HTERT RPE-1 (cell line): Measurements from ENCODE around the gene ZNF236.
"Not testable (repeated sequence)": the region's sequence is repeated elsewhere in the genome, so short reads cannot be mapped to it uniquely, and the experiment has no call there.

Experiments
- in situ Hi-C: fragments of 300-500 bp; cut with MboI; formaldehyde crosslinking; loops from 4 replicates; pipeline ENCODE4 v1.14.3; 2020; ENCODE audit warnings: low sequenced_read_pairs

The ZNF236 gene

DNA sequence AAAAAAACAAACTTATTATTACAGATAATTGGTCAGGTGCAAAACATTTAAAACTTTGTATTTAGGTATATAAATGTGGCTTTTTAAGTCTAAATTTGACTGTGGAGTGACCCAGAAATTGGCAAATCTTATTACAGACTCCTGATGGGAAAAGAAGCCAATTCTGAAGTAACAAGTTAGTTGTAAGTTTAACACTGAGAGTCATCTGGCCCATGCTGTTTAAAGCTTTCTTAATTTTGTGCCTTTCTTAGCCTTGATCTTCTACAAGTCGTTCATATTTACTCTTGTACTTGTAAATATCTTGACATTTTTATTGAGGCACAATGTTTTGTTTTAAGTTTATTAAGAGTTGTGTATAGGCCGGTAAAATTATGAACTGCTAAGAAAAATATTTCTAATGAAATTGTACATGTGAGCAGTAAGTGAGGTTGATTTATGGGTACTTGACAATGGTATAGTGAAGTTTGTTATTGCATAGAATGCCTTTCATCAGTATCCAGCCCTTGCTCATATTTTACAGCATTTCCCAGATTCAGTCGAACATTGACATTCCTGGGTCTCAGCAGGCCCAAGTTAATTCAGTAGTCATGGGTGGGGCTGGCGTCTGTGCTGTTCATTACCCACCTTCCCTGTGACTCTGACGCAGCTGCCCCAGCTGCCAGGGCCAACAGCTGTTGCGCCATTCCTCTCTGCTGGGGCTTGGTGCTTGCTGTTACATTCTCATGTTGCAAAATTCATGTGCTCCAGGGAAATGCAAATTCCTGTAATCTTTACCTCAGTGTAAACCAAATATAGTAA, 121.4 kb downstream of the ZNF236 start:
- in situ Hi-C loops = no loop called here

DNA sequence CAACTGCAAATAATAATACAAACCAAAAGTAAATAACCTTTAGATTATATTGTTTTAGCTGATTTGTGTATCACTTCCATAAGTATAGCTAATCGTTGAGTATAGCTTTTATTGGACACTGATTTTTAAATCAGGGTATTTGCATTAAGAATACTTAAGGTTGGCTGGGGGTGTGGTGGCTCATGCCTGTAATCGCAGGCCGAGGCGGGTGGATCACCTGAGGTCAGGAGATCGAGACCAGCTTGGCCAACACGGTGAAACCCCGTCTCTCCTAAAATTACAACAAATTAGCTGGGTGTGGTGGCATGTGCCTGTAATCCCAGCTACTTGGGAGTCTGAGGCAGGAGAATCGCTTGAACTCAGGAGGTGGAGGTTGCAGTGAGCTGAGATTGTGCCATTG, 122.0 kb downstream of the ZNF236 start:
- in situ Hi-C loops = not testable (repeated sequence)

- in situ Hi-C loops = no loop called here
These were observed 126.0 kb downstream of the ZNF236 start for GRCh38 chr18:76948345-76948744.

GRCh38 chr18:76951456-76952247, 129.3 kb downstream of the ZNF236 start:
- in situ Hi-C loops = no loop called here

DNA sequence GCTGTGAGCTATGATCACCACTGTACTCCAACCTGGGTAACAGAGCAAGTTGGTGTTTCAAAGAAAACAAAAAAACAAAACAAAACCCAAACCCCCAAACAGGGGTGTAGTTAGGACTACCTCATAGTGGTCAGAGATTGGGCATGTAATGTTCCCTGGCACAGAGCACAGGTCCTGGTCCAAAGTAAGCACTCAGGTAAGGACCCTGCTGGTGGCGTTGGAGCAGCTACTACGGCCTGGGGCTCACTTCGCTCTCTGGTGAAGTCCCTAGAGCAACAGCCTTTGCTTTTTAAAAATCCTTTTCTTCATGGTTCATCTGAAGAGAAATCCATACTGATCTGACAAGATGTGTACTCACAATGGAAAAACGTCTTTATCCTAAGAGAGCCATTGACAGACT, 130.4 kb downstream of the ZNF236 start:
- in situ Hi-C loops = no loop called here

DNA sequence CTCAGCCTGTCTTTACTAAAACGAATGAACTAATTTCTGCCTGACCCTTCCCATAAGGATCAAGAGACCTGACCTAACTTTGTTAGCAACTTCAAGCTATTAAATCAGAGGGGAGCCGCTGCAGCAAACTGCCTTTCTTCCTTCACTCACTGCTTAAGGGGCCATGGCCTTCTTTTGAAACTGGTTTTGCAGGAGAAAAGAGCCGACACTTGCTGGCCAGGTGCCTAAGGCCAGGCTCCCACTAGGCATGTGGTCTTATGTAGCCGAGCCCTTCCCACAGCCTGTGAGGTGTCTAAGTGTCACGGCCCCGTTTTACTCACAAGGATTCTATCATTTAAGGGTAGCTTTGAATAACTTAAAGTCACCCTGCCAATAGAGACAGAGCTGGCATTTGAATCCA, 130.8 kb downstream of the ZNF236 start:
- in situ Hi-C loops = no loop called here

DNA sequence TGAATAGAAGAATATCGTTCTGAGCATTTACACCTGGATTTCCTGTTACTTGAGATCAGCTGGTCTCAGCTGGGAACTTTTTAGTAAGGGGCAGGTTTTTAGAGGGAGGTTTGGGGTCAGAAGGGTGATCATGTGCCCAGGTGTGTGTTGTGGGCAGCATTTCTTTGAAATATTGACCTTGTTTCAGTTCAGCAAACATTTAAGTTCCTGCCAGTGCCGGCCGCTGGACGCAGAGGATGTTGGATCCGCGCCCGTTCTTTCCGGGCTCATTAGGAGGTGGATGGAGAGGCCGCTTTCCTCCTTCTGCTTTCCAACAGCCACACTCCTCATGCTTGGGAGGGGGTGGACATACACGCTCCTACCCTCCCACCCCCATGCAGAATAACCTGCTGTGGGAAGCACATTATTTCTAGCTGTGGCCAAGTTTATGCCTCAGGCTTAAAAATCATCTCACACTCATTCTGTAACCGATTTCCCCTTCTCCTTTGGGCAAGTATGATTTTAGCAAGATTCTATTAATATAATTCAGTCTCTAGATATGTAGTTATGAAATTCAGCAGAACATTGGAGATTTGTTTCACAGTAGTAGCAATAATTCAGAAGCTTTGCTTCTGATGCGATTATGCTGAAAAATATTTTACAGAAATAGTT, 131.4 kb downstream of the ZNF236 start:
- in situ Hi-C loops = no loop called here

DNA sequence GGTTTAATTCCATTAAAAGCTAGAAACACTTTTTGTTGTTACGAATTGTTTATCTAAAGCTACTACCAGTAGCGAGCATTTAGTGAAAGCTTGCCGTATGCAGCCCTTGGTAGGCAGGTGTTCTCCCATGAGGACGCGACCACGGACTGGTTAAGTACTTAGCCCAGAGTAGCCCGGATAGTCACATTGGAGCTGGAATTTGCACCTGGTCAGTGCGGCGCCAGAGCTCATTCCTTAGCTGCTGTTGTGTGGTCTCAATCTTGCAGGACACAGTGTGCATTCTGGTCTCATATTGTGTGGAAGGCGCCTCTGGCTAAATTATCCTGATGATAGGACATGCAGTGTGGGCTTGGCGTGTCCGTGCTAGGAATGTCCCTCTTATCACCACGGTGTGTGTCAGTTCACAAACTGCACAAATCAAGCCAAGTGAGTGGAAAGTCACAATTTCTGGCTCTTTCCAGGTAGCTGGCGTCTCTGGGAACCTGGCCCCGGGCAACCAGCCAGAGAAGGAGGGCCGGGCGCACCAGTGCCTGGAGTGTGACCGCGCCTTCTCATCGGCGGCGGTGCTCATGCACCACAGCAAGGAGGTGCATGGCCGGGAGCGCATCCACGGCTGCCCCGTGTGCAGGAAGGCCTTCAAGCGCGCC, 133.3 kb downstream of the ZNF236 start:
- in situ Hi-C loops = no loop called here

DNA sequence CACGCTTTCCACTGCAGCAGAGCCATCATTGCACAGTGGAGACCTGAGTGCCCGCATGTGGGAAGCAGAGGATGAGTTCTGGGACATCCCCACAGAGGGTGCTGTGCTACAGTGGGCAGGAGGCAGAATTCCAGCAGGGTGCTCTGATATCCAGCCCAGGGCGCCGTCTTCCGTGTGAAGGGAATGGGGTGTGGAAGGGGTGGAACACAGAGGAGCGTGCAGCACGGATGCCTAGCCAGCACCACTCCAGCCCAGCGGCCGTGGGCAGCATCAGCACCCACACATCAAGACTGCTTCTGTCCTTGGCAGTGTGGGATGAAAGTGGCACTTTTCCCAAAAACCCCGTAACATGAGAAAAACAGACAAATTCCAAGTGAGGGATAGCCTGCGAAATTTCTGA, 134.3 kb downstream of the ZNF236 start:
- in situ Hi-C loops = no loop called here

GRCh38 chr18:76957384-76958355, 135.3 kb downstream of the ZNF236 start:
- in situ Hi-C loops = no loop called here

DNA sequence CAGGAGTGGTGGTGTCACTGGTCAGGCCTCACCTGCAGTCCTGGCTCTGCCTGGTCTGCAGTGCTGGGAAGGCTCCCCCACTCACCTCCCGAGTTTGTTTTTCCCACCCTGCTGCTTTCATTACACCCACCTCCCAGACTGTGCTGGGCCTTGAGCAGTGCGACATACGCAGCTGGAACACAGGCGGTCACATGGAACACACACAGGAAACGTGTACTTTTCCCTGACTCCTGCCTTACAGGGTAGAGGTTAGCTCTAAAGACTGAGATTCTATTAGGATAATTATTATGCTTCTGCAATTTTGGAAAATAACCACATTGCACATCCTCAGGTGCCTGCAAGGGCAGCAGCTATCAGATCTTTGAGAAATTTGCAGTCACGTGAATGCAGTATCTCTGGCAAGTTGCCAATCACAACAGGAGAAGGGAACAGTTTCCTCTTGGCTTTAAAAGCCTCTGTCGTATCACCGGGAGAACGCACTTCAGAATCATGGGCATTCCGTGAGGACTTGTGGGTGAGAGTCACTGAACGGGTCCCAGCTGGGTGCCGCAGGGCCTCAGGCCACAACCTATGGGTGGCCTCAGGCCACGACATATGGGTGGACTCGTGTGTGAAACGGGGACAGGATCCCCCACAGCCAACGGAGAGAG, 136.5 kb downstream of the ZNF236 start:
- in situ Hi-C loops = no loop called here

GRCh38 chr18:76959605-76960004, 137.2 kb downstream of the ZNF236 start:
- in situ Hi-C loops = no loop called here

DNA sequence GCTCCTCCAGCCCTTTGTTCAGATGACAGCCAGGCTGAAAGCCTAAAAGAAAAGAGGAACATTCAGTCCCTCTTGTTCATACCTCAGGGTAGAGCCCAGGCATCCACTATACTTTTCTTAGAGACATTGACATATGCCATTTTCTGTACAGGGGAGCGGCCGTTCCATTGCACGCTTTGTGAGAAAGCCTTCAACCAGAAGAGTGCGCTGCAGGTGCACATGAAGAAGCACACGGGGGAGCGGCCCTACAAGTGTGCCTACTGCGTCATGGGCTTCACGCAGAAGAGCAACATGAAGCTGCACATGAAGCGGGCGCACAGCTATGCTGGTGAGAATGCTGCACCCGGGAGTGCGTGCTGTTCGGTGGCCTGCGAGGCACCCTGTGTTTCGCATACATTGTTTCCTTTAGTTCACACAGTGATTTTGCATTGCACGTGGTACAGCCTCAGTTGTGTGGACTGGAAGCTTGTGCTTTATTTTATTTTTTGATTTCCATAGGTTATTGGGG, 138.2 kb downstream of the ZNF236 start:
- in situ Hi-C loops = no loop called here

GRCh38 chr18:76962851-76963250, 140.5 kb downstream of the ZNF236 start:
- in situ Hi-C loops = no loop called here

- in situ Hi-C loops = no loop called here
These were observed 141.6 kb downstream of the ZNF236 start for GRCh38 chr18:76963936-76964335.

- in situ Hi-C loops = not testable (repeated sequence)
These were observed 143.3 kb downstream of the ZNF236 start for GRCh38 chr18:76965555-76966151.

GRCh38 chr18:76967299-76967698, 144.9 kb downstream of the ZNF236 start:
- in situ Hi-C loops = not testable (repeated sequence)

DNA sequence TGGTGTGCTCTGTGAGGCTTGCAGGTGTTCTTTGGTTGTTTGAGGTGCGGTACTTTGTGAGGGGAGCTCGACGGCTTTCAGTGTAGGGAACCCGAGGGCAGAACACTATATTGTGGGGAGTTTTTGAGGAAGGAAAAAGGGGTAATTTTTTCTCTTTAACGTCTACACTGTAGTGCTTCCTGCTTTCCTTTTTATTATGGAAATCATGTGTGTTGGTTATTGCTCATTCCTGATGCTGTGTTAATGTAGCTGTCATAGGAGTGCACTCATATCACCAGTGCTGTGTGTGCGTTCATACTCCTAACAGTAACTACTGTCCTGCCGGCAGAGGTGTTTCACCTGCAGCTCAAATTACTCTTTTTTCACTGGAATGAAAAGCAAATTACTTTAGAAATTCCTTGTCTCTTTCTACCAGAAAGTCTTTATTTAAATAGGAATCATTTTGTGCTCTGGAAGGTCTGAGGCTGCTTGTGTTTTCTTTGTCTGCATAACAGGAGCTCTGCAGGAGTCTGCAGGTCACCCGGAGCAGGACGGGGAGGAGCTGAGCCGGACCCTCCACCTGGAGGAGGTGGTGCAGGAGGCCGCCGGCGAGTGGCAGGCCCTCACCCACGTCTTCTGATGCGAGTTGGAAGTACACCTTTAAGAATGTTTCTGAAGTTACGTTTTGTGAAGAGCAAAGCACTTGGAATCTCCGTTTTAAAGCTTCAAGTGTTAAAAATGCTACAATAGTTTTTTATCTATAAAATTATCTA, 145.5 kb downstream of the ZNF236 start:
- in situ Hi-C loops = no loop called here
